D721Med (cell line): ENCODE results near the gene EMP2.

Source experiments
- DNase-seq: peaks from one replicate; pipeline ENCODE4 v3.0.0; 2011; ENCODE audit warnings: low spot score; ENCODE audit not compliant: insufficient read length
- FAIRE-seq: peaks from 2 replicates; lab custom pipeline; 2011; peaks lifted over from hg19 to GRCh38; lab: Jason Lieb, UNC
- CTCF ChIP-seq: IDR thresholded peaks from 2 replicates; pipeline ENCODE4 v1.5.1; 2012; ENCODE audit warnings: mild to moderate bottlenecking, control low read depth; ENCODE audit not compliant: insufficient read depth; ENCODE audit errors: missing control alignments

EMP2 gene

GRCh38 chr16:10613785-10614485, 33.5 kb upstream of the EMP2 start:
- TF ChIP-seq CTCF, result no peak
- FAIRE-seq, result no peak
- DNase-seq, result no peak

- FAIRE-seq (no peak), DNase-seq (no peak)
- TF ChIP-seq CTCF, result no peak
These were observed 32.3 kb upstream of the EMP2 start for GRCh38 chr16:10612649-10613179.

DNA sequence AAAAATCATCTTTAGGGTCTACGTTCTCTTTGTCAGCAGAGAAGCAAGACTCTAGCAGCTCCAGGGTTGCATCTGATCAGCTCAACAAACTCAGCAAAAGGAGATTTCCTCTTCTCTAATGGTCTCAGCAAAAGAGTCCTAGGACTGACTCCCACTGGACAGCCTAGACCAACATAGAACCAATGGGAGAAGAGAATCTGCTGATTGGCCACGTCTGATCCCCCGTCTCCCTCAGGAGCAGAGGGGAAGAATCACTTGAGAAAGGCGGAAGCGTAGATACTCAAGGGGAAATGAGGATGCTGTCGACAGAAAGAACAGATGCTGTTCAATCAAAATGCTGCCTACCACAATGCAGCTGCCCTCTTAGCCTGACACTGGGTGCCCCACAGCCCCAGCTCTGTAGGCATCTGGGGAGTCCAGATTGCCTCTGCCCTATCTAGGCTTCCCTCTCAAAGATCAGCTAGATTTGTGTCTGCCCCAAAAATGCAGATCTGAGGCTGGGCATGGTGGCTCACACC, 31.5 kb upstream of the EMP2 start:
- DNase-seq (no peak), FAIRE-seq (no peak)
- no peak for TF ChIP-seq CTCF

GRCh38 chr16:10610499-10611184, 30.2 kb upstream of the EMP2 start:
- DNase-seq, result no peak
- no peak for FAIRE-seq
- TF ChIP-seq CTCF, result no peak

DNA sequence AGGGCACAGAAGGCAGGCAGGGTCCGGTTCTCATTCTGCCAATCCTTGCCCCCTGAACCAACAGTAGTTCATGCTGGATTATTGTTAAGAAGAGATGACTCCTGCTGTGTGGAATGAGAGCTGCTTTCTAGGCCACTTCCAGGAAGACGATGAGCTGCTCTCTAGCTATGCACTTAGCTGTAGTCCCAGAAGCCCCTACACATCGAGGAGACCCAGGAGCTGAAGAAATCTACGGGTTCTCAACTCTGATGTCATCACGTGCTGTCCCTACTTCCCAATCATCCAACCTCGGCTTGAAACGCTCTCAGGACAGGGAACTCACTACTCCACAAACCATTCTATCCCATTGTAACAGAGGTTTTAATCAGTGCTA, 29.0 kb upstream of the EMP2 start:
- no peak for TF ChIP-seq CTCF
- DNase-seq (no peak), FAIRE-seq (no peak)

DNA sequence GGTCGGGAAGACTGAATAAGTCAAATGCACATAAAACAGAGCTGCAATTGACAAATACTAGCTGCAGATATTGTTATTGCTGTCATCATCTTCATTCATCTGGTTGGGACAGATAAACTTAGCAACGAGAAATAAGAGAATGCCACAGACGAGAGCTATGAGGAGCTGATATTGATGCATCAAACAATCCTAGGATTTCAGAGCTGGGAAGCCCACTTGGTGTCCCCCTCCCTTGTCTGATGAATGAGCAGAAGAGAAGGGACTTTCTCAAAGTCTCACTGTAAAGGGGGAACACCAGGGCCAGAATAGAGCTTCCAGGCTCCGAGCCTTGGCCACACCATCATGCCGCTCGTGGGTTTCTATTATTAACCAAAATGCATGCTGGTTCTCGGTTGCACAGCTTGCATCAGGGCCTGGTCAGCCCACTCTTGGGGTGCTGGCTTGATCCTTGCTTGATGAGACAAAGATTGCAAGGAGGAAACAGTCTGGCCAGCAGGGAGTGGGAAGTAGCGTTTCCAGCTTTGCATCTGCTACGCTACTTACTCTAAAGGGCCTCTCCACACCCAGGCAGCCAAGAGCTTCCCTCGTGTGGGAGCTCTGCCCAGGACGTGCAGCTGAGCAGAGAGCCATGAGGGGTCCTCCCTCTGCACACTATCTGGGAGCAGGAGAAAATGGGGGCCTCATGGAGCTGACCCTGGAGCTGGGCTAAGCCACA, 28.4 kb upstream of the EMP2 start:
- no peak for TF ChIP-seq CTCF
- DNase-seq (no peak), FAIRE-seq (no peak)
